Measurements from ENCODE around the gene TUBA3E. TPM values are rescaled to one million over a fixed set of nuclear protein-coding genes. Genes with fewer than 3 reads are reported as not detected.
"Not testable (repeated sequence)": the region's sequence is repeated elsewhere in the genome, so short reads cannot be mapped to it uniquely, and the experiment has no call there.

TUBA3E gene
- total and polyA plus RNA-seq, 2 donors (not counting 3 experiments of a cell fraction or from before 2014, with no cell fraction given), result not detected

GRCh38 chr2:130229161-130229510, 30.9 kb upstream of the TUBA3E start:
- H3K36me3 ChIP-seq (ENCODE audit: control insufficient read depth in 2 of 2, extremely low read depth in 1 of 2, insufficient read depth in 2 of 2, low read length in 2 of 2); dilution Hi-C loops (cut with MboI; ENCODE audit: extremely low pct_ligation_motif_present, low sequenced_read_pairs); DNase-seq (ENCODE audit: low read depth, low spot score); FAIRE-seq; H3K79me2 ChIP-seq (ENCODE audit: control insufficient read depth, insufficient read depth, low read length); H3K4me2 ChIP-seq (ENCODE audit: insufficient read depth, low read length); H3K27me3 ChIP-seq (ENCODE audit: control insufficient read depth in 2 of 2, insufficient read depth in 2 of 2, low read length in 2 of 2); H3K9me1 ChIP-seq (replicated peaks; ENCODE audit: control insufficient read depth, extremely low read depth, insufficient read depth, low read length); H3K27ac ChIP-seq (ENCODE audit: insufficient read depth, low read depth, low read length); intact Hi-C loops (cut with micrococcal nuclease); H3K4me1 ChIP-seq (ENCODE audit: control insufficient read depth, extremely low read depth, insufficient read depth, low read length); H2AFZ ChIP-seq (ENCODE audit: low read depth, low read length); H3K9ac ChIP-seq (replicated peaks; ENCODE audit: extremely low read depth, insufficient read depth, low read length); H4K20me1 ChIP-seq (replicated peaks; ENCODE audit: control insufficient read depth, extremely low read depth, insufficient read depth, low read length); H3K9me3 ChIP-seq (replicated peaks; ENCODE audit: control insufficient read depth, insufficient read depth, low read length); POLR2A ChIA-PET; BruUV-seq (replicated peaks): not testable (repeated sequence)
- peak overlapping the region in 1 of 3 experiments; percentile 7 for H3K4me3 ChIP-seq (replicated peaks in 1 of 3; ENCODE audit: insufficient read depth in 1 of 3, low read depth in 1 of 3, low read length in 3 of 3)
- CTCF ChIA-PET, result interaction anchor here (0.8 kb wide), 1 partner anchor 48 kb away, joined by 3 read pairs; the partner anchor contains the start of gene SMPD4

DNA sequence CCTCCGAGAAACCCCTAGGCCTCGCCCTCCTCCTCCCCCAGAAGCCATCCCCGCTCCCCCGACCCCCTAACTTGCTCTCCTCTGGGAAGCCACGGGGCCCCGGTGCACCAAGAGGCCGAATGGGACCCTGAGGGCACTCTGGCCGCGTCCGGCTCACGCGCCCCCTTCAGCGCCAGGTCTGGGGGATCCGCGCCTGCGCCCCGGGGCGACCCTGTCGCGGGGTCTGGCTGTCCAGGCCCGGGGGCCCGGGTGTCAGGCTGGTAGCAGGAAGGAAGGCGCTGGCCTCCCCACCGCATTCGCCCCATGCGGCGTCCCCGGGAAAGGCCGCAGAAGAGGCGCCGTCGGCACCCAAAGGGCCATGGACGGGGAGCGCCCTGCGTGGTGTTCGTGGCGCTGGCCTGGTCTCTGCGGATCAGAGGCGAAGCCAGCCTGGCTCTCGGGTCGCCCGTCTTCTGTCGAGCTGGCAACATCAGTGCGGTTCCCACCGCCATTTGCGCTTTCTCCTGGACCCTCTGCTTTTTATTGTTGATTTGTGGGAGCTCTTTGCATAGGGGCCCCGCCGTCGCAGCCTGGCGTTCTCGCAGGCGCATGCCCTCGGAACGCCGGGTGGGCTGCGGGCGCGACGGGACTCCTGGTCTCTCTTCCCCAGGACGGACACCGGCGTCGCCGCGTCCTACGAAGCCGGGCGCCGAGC, 30.4 kb upstream of the TUBA3E start:
- H4K20me1 ChIP-seq (replicated peaks; ENCODE audit: control insufficient read depth, extremely low read depth, insufficient read depth, low read length); CTCF ChIA-PET; H3K9ac ChIP-seq (replicated peaks; ENCODE audit: extremely low read depth, insufficient read depth, low read length); dilution Hi-C loops (cut with MboI; ENCODE audit: extremely low pct_ligation_motif_present, low sequenced_read_pairs); intact Hi-C loops (cut with micrococcal nuclease); H3K79me2 ChIP-seq (ENCODE audit: control insufficient read depth, insufficient read depth, low read length); H3K27ac ChIP-seq (ENCODE audit: insufficient read depth, low read depth, low read length); BruUV-seq (replicated peaks); H3K36me3 ChIP-seq (ENCODE audit: control insufficient read depth in 2 of 2, extremely low read depth in 1 of 2, insufficient read depth in 2 of 2, low read length in 2 of 2); H2AFZ ChIP-seq (ENCODE audit: low read depth, low read length); POLR2A ChIA-PET; H3K4me3 ChIP-seq (replicated peaks in 1 of 3; ENCODE audit: insufficient read depth in 1 of 3, low read depth in 1 of 3, low read length in 3 of 3); H3K9me1 ChIP-seq (replicated peaks; ENCODE audit: control insufficient read depth, extremely low read depth, insufficient read depth, low read length); H3K27me3 ChIP-seq (ENCODE audit: control insufficient read depth in 2 of 2, insufficient read depth in 2 of 2, low read length in 2 of 2); H3K9me3 ChIP-seq (replicated peaks; ENCODE audit: control insufficient read depth, insufficient read depth, low read length); H3K4me2 ChIP-seq (ENCODE audit: insufficient read depth, low read length); DNase-seq (ENCODE audit: low read depth, low spot score); H3K4me1 ChIP-seq (ENCODE audit: control insufficient read depth, extremely low read depth, insufficient read depth, low read length); FAIRE-seq: not testable (repeated sequence)

- FAIRE-seq; POLR2A ChIA-PET; intact Hi-C loops (cut with micrococcal nuclease); H3K9me3 ChIP-seq (replicated peaks; ENCODE audit: control insufficient read depth, insufficient read depth, low read length); H3K9me1 ChIP-seq (replicated peaks; ENCODE audit: control insufficient read depth, extremely low read depth, insufficient read depth, low read length); H3K4me3 ChIP-seq (replicated peaks in 1 of 3; ENCODE audit: insufficient read depth in 1 of 3, low read depth in 1 of 3, low read length in 3 of 3); H3K9ac ChIP-seq (replicated peaks; ENCODE audit: extremely low read depth, insufficient read depth, low read length); DNase-seq (ENCODE audit: low read depth, low spot score); H4K20me1 ChIP-seq (replicated peaks; ENCODE audit: control insufficient read depth, extremely low read depth, insufficient read depth, low read length); H3K27ac ChIP-seq (ENCODE audit: insufficient read depth, low read depth, low read length); BruUV-seq (replicated peaks); H3K4me2 ChIP-seq (ENCODE audit: insufficient read depth, low read length); H3K27me3 ChIP-seq (ENCODE audit: control insufficient read depth in 2 of 2, insufficient read depth in 2 of 2, low read length in 2 of 2); dilution Hi-C loops (cut with MboI; ENCODE audit: extremely low pct_ligation_motif_present, low sequenced_read_pairs); H3K36me3 ChIP-seq (ENCODE audit: control insufficient read depth in 2 of 2, extremely low read depth in 1 of 2, insufficient read depth in 2 of 2, low read length in 2 of 2); H3K79me2 ChIP-seq (ENCODE audit: control insufficient read depth, insufficient read depth, low read length); H2AFZ ChIP-seq (ENCODE audit: low read depth, low read length); CTCF ChIA-PET; H3K4me1 ChIP-seq (ENCODE audit: control insufficient read depth, extremely low read depth, insufficient read depth, low read length): not testable (repeated sequence)
Observed at GRCh38 chr2:130228005-130228404, 29.8 kb upstream of the TUBA3E start.

DNA sequence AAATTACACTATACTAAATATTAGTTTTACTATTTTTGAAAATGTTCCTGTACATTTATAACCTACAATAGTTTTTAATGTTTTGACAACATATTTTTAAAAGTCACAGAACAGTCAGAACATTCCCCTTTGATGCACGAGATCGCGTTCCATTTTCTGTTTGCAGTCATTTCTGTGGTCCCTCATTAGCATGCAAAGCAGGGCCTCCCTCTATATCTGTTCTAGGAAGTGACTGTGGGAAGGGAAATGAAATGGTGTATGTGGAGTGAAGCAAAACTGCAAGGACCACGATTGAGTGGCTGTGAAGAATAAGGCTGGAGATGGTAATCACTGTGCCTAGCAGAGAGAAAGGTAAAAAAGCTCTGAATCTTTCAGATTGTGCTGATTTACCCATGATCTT, 24.3 kb upstream of the TUBA3E start:
- dilution Hi-C loops (cut with MboI; ENCODE audit: extremely low pct_ligation_motif_present, low sequenced_read_pairs); intact Hi-C loops (cut with micrococcal nuclease); DNase-seq (ENCODE audit: low read depth, low spot score): not testable (repeated sequence)

More for the DNA sequence above, 24.3 kb upstream of the TUBA3E start:
- H3K36me3 ChIP-seq (ENCODE audit: control insufficient read depth in 2 of 2, extremely low read depth in 1 of 2, insufficient read depth in 2 of 2, low read length in 2 of 2); H2AFZ ChIP-seq (ENCODE audit: low read depth, low read length); POLR2A ChIA-PET; H3K27me3 ChIP-seq (ENCODE audit: control insufficient read depth in 2 of 2, insufficient read depth in 2 of 2, low read length in 2 of 2); CTCF ChIA-PET; H3K79me2 ChIP-seq (ENCODE audit: control insufficient read depth, insufficient read depth, low read length); BruUV-seq (replicated peaks); H3K4me2 ChIP-seq (ENCODE audit: insufficient read depth, low read length); H3K4me1 ChIP-seq (ENCODE audit: control insufficient read depth, extremely low read depth, insufficient read depth, low read length); H3K4me3 ChIP-seq (replicated peaks in 1 of 3; ENCODE audit: insufficient read depth in 1 of 3, low read depth in 1 of 3, low read length in 3 of 3); H4K20me1 ChIP-seq (replicated peaks; ENCODE audit: control insufficient read depth, extremely low read depth, insufficient read depth, low read length); H3K9ac ChIP-seq (replicated peaks; ENCODE audit: extremely low read depth, insufficient read depth, low read length); H3K9me3 ChIP-seq (replicated peaks; ENCODE audit: control insufficient read depth, insufficient read depth, low read length); H3K27ac ChIP-seq (ENCODE audit: insufficient read depth, low read depth, low read length); H3K9me1 ChIP-seq (replicated peaks; ENCODE audit: control insufficient read depth, extremely low read depth, insufficient read depth, low read length): not testable (repeated sequence)
- FAIRE-seq, result peak; percentile 40

Data from endothelial cell of umbilical vein (primary cell).